KMS-11 (cell line): ENCODE results near the gene HS6ST3.

ENCODE experiments used
- H2AFZ ChIP-seq: fragments of 200-600 bp; sonication (generic); 2 replicates; pipeline ENCODE4 v1.6.1; 2016; ENCODE audit warnings: antibody characterized with exemption, mixed run types, low read depth
- H3K27ac ChIP-seq: fragments of 200-600 bp; sonication (generic); 2 replicates; pipeline ENCODE4 v1.6.1; 2016; ENCODE audit warnings: mild to moderate bottlenecking, mixed run types
- H3K27me3 ChIP-seq: fragments of 200-600 bp; sonication (generic); 2 replicates; pipeline ENCODE4 v1.6.1; 2017; ENCODE audit warnings: mild to moderate bottlenecking, low read depth, mixed run types, moderate library complexity; ENCODE audit not compliant: insufficient read depth
- H3K36me3 ChIP-seq: fragments of 200-600 bp; sonication (generic); 2 replicates; pipeline ENCODE4 v1.6.1; 2017; ENCODE audit warnings: mild to moderate bottlenecking, mixed run types; ENCODE audit not compliant: insufficient read depth
- H3K4me1 ChIP-seq: fragments of 200-600 bp; sonication (generic); 2 replicates; pipeline ENCODE4 v1.6.1; 2016; ENCODE audit warnings: mild to moderate bottlenecking, low read depth, mixed run types; ENCODE audit not compliant: poor library complexity, severe bottlenecking
- H3K4me2 ChIP-seq: fragments of 200-600 bp; sonication (generic); 2 replicates; pipeline ENCODE4 v1.7.0; 2016; ENCODE audit warnings: mild to moderate bottlenecking, mixed run types
- H3K4me3 ChIP-seq: fragments of 200-600 bp; sonication (generic); IDR thresholded peaks from 2 replicates; pipeline ENCODE4 v1.6.1; 2017; ENCODE audit warnings: low read depth, low read length, mixed read lengths; ENCODE audit not compliant: insufficient read depth
- H3K79me2 ChIP-seq: fragments of 200-600 bp; sonication (generic); 2 replicates; pipeline ENCODE4 v1.6.1; 2016; ENCODE audit warnings: low read depth, mixed run types; ENCODE audit not compliant: insufficient read depth
- H3K9ac ChIP-seq: fragments of 200-600 bp; sonication (generic); 2 replicates; pipeline ENCODE4 v1.6.1; 2016; ENCODE audit warnings: mild to moderate bottlenecking, mixed run types
- H4K20me1 ChIP-seq: fragments of 200-600 bp; sonication (generic); 2 replicates; pipeline ENCODE4 v1.6.1; 2016; ENCODE audit warnings: mild to moderate bottlenecking, mixed run types; ENCODE audit not compliant: insufficient read depth
- CTCF ChIP-seq: fragments of 200-600 bp; sonication (generic); conservative IDR thresholded peaks from 2 replicates; pipeline ENCODE4 v1.6.1; 2017; ENCODE audit warnings: low read depth, mild to moderate bottlenecking, antibody characterized with exemption, low read length, moderate library complexity, mixed read lengths

The HS6ST3 gene

GRCh38 chr13:96678801-96679200, 588.9 kb downstream of the HS6ST3 start:
- no peak for TF ChIP-seq CTCF
- Histone ChIP-seq H3K4me2 (no peak overlapping the region), H3K4me3 (no peak overlapping the region), H3K4me1 (no peaks in the 10 kb centered on the region), H3K79me2 (no peaks in the 10 kb centered on the region), H3K9ac (no peak overlapping the region), H4K20me1 (no peaks in the 10 kb centered on the region), H3K27ac (no peak overlapping the region), H2AFZ (no peak overlapping the region), H3K36me3 (no peaks in the 10 kb centered on the region), H3K27me3 (no peaks in the 10 kb centered on the region)

GRCh38 chr13:96680898-96681297, 591.0 kb downstream of the HS6ST3 start:
- H3K4me1 ChIP-seq = no peaks in the 10 kb centered on the region
- no peak overlapping the region for H3K4me3 ChIP-seq
- no peaks in the 10 kb centered on the region for H4K20me1 ChIP-seq
- TF ChIP-seq CTCF = no peak
- no peaks in the 10 kb centered on the region for H3K79me2 ChIP-seq
- no peak overlapping the region for H2AFZ ChIP-seq
- H3K36me3 ChIP-seq = no peaks in the 10 kb centered on the region
- no peaks in the 10 kb centered on the region for H3K27me3 ChIP-seq
- H3K27ac ChIP-seq = no peak overlapping the region
- H3K4me2 ChIP-seq = no peak overlapping the region
- H3K9ac ChIP-seq = no peak overlapping the region

- no peak overlapping the region for H3K4me3 ChIP-seq
- H3K9ac ChIP-seq = no peak overlapping the region
- no peak overlapping the region for H3K27ac ChIP-seq
- no peaks in the 10 kb centered on the region for H3K27me3 ChIP-seq
- H3K79me2 ChIP-seq = no peaks in the 10 kb centered on the region
- H2AFZ ChIP-seq = no peak overlapping the region
- H3K36me3 ChIP-seq = no peaks in the 10 kb centered on the region
- H4K20me1 ChIP-seq = no peaks in the 10 kb centered on the region
- TF ChIP-seq CTCF = no peak
- no peaks in the 10 kb centered on the region for H3K4me1 ChIP-seq
- H3K4me2 ChIP-seq = no peak overlapping the region
Observed at GRCh38 chr13:96681766-96682165, 591.9 kb downstream of the HS6ST3 start.

- H3K4me2 ChIP-seq = no peak overlapping the region
- H3K4me3 ChIP-seq = no peak overlapping the region
- TF ChIP-seq CTCF = no peak
- no peaks in the 10 kb centered on the region for H3K27me3 ChIP-seq
- no peak overlapping the region for H3K9ac ChIP-seq
- no peaks in the 10 kb centered on the region for H3K36me3 ChIP-seq
- H3K27ac ChIP-seq = no peak overlapping the region
- no peak overlapping the region for H2AFZ ChIP-seq
- H4K20me1 ChIP-seq = no peaks in the 10 kb centered on the region
- H3K79me2 ChIP-seq = no peaks in the 10 kb centered on the region
- H3K4me1 ChIP-seq = no peaks in the 10 kb centered on the region
Observed at GRCh38 chr13:96684469-96684868, 594.6 kb downstream of the HS6ST3 start.

- Histone ChIP-seq H3K4me2 (no peak overlapping the region), H3K36me3 (no peaks in the 10 kb centered on the region), H4K20me1 (no peaks in the 10 kb centered on the region), H2AFZ (no peak overlapping the region), H3K9ac (no peak overlapping the region), H3K4me1 (no peaks in the 10 kb centered on the region), H3K79me2 (no peaks in the 10 kb centered on the region), H3K4me3 (no peak overlapping the region), H3K27me3 (no peaks in the 10 kb centered on the region), H3K27ac (no peak overlapping the region)
- no peak for TF ChIP-seq CTCF
Observed at GRCh38 chr13:96684907-96685306, 595.0 kb downstream of the HS6ST3 start.
